HG03060 (cell line): ENCODE data around the gene HSPB1.
"Not testable (repeated sequence)": the region's sequence is repeated elsewhere in the genome, so short reads cannot be mapped to it uniquely, and the experiment has no call there.

Experiments used
- ATAC-seq: cut with Tn5 transposase; IDR thresholded peaks from one replicate; pipeline ENCODE4 v1.9.1; 2021; ENCODE audit warnings: low read depth, moderate number of reproducible peaks; ENCODE audit not compliant: unreplicated experiment

HSPB1 gene

GRCh38 chr7:76303202-76304147, 1.0 kb downstream of the HSPB1 start:
- ATAC-seq: no peak

GRCh38 chr7:76304888-76305375, 2.5 kb downstream of the HSPB1 start:
- ATAC-seq: no peak

- not testable (repeated sequence) for ATAC-seq
Observed at GRCh38 chr7:76308874-76309273, 6.4 kb downstream of the HSPB1 start.

GRCh38 chr7:76309341-76310101, 7.0 kb downstream of the HSPB1 start:
- ATAC-seq: not testable (repeated sequence)

GRCh38 chr7:76310102-76310957, 7.9 kb downstream of the HSPB1 start:
- ATAC-seq: no peak

- not testable (repeated sequence) for ATAC-seq
Observed at GRCh38 chr7:76311838-76312237, 9.4 kb downstream of the HSPB1 start.

GRCh38 chr7:76314042-76314721, 11.7 kb downstream of the HSPB1 start:
- no peak for ATAC-seq

- not testable (repeated sequence) for ATAC-seq
Observed at GRCh38 chr7:76314740-76315139, 12.3 kb downstream of the HSPB1 start.

GRCh38 chr7:76315364-76315763, 12.9 kb downstream of the HSPB1 start:
- ATAC-seq: no peak

- ATAC-seq: no peak
Observed at GRCh38 chr7:76316984-76317781, 14.7 kb downstream of the HSPB1 start.

- peak; percentile 70 for ATAC-seq
Observed at GRCh38 chr7:76317782-76318487, 15.5 kb downstream of the HSPB1 start.

- ATAC-seq: peak; percentile 47
Observed at GRCh38 chr7:76318488-76319353, 16.2 kb downstream of the HSPB1 start.

- no peak for ATAC-seq
Observed at GRCh38 chr7:76325092-76325491, 22.6 kb downstream of the HSPB1 start.

GRCh38 chr7:76325811-76326210, 23.3 kb downstream of the HSPB1 start:
- ATAC-seq: no peak

- ATAC-seq: no peak
Observed at GRCh38 chr7:76326646-76327233, 24.3 kb downstream of the HSPB1 start.

GRCh38 chr7:76327610-76328009, 25.1 kb downstream of the HSPB1 start:
- ATAC-seq: no peak

GRCh38 chr7:76328389-76328788, 25.9 kb downstream of the HSPB1 start:
- no peak for ATAC-seq
